ENCODE results near the gene GRN. TPM values are rescaled to one million over a fixed set of nuclear protein-coding genes. Genes with fewer than 3 reads are reported as not detected.

Gene GRN
- total RNA-seq, 6 donors from 2014 or later = 439 to 1,887 (median 1,220) TPM

DNA sequence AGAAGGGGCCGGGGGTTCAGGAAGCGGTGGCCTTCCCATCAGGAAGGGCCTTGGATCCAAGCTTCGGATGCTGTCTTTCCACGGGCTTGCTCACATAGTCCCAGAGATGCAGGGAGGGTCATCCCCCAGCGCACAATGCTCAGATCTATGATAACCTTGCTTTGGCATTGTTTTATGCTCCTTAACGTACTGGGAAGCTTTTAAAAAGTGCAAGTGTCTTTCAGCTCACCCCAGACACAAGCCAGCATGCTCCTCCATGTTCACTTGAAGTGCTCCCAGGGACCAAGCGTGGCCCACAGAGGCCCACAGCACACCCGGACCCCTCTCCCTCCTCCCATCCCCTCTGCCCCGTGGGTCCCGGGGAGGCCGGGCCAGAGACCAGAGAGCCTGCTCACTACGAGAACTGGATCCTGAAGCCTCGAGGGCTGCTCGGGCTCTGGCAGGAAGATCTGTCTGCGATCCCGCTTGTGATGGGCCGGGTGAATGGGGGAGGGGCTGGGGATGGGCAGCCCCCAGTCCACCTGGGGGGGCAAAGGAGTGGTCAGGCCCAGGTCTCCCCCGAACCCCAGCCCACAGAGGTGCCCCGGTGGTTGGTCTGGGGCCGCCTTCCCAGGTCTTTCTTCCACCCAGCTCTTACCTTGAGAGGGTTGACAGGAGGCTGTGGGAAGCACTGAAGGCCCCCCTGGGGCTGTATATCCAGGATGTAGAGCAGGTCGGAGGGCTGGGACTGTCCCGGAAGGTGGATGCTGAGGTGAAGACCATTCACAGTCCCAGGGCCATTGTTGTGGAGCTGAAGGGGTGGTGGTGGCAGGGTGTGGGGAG lies 30.3 kb downstream of the GRN start:
- Histone ChIP-seq H3K27me3 (no peaks in the 10 kb centered on the region), H3K4me1 (peaks cover 2 to 22% (median 10%) of the 10 kb centered on the region in 4 donors), H3K4me3 (no peak overlapping the region), H3K27ac (no peak overlapping the region), H3K36me3 (no peaks in the 10 kb centered on the region), H3K9me3 (no peaks in the 10 kb centered on the region)
- peak in 1 of 2 donors; percentile 50 for DNase-seq
- TF ChIP-seq EP300 (IDR thresholded peaks at IDR 0.05) = no peak
- no peak for TF ChIP-seq POLR2AphosphoS5 (IDR thresholded peaks at IDR 0.05)
- no peak for TF ChIP-seq POLR2A (IDR thresholded peaks at IDR 0.05)
- TF ChIP-seq, protein P1, sequence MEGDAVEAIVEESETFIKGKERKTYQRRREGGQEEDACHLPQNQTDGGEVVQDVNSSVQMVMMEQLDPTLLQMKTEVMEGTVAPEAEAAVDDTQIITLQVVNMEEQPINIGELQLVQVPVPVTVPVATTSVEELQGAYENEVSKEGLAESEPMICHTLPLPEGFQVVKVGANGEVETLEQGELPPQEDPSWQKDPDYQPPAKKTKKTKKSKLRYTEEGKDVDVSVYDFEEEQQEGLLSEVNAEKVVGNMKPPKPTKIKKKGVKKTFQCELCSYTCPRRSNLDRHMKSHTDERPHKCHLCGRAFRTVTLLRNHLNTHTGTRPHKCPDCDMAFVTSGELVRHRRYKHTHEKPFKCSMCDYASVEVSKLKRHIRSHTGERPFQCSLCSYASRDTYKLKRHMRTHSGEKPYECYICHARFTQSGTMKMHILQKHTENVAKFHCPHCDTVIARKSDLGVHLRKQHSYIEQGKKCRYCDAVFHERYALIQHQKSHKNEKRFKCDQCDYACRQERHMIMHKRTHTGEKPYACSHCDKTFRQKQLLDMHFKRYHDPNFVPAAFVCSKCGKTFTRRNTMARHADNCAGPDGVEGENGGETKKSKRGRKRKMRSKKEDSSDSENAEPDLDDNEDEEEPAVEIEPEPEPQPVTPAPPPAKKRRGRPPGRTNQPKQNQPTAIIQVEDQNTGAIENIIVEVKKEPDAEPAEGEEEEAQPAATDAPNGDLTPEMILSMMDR (IDR thresholded peaks at IDR 0.05) = no peak
- 19 to 59% methylated on average over 6 to 20 of the region's 22 CpGs for WGBS, 2 donors
- ATAC-seq (ENCODE audit: low FRiP score in 2 of 2) = peak in 1 of 2 donors; percentile 14

DNA sequence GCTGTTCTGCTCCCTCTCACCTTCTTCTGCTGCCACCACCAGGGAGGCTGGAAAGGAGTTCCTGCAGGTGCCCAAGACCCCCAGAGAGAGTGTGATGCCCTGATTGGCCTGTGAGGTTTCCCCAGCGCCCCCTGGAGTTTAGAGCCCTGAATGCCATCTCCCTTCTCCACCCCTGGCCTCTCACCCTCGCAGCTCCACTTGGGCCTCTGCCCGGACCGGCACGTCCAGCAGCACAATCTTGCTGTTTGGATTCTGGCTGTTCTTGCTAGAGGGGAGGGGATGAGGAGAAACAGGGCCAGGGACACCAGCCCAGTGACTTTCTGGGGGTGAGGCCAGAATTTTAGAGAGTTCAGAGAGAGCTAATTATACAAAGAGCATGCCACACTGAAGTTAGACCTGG lies 31.0 kb downstream of the GRN start:
- Histone ChIP-seq H3K9me3 (no peaks in the 10 kb centered on the region), H3K27ac (no peak overlapping the region), H3K27me3 (no peaks in the 10 kb centered on the region), H3K4me1 (peaks cover 2 to 22% (median 10%) of the 10 kb centered on the region in 4 donors), H3K4me3 (no peak overlapping the region), H3K36me3 (no peaks in the 10 kb centered on the region)
- TF ChIP-seq, protein P1 (IDR thresholded peaks at IDR 0.05) = peak in 4 of 6 experiments; percentile 9 to 32 (median 20)
- no peak for TF ChIP-seq POLR2AphosphoS5 (IDR thresholded peaks at IDR 0.05)
- ATAC-seq (ENCODE audit: low FRiP score in 2 of 2) (peak; percentile 27 to 34), DNase-seq (peak in 1 of 2 donors; percentile 76)
- 26% methylated on average over 4 to 5 of the region's 5 CpGs for WGBS, 2 donors

DNA sequence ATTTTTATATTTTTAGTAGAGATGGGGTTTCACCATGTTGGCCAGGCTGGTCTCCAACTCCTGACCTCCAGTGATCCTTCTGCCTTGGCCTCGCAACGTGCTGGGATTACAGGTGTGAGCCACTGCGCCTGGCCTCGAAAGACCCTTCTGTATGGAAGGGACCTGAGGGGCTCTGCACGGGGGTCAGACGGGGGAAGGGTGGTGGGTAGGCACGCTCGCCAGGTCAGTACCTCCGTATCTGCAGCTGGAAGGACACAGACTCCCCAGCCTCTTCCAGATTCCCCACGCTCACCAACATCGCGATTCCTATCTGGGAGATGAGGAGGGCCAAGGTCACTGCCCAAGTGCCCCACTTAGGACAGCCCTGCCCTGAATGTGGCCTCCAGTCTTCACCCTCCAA lies 31.7 kb downstream of the GRN start:
- Histone ChIP-seq H3K4me3 (no peak overlapping the region), H3K36me3 (no peaks in the 10 kb centered on the region), H3K27ac (no peak overlapping the region), H3K9me3 (no peaks in the 10 kb centered on the region), H3K27me3 (no peaks in the 10 kb centered on the region), H3K4me1 (peaks cover 2 to 22% (median 10%) of the 10 kb centered on the region in 4 donors)
- no peak for TF ChIP-seq POLR2A (IDR thresholded peaks at IDR 0.05)
- no peak for DNase-seq
- ATAC-seq (ENCODE audit: low FRiP score in 2 of 2) = no peak
- 90 to 94% methylated on average over 12 of the region's 12 CpGs for WGBS, 2 donors

DNA sequence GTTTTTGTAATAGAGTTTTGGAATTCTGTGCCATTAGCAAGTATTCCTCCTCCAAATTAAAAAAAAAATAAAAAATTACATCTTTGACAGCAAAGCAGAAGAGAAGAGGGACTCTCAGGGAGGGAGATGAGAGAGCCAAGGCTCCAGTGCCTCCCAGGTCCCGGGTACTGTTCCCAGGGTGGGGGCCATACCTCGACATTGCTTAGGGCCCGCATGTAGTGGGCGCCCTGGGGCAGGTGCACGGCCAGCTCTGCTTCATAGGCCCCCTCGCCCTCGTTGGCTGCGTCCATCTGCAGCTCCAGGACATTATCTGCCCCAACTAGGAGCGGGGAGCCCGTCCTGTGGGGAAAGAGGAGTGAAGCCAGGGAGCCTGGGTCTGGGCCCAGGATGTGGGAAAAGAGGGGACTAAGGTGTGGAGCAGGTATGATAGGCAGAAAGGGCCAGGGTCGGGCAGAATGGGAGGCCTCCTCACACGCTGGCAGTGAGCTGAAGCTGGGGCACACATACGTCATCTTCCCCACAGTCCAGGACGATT lies 33.1 kb downstream of the GRN start:
- Histone ChIP-seq H3K4me3 (no peak overlapping the region), H3K4me1 (peaks cover 2 to 22% (median 10%) of the 10 kb centered on the region in 4 donors), H3K36me3 (no peaks in the 10 kb centered on the region), H3K9me3 (no peaks in the 10 kb centered on the region), H3K27me3 (no peaks in the 10 kb centered on the region), H3K27ac (no peak overlapping the region)
- DNase-seq = no peak
- ATAC-seq (ENCODE audit: low FRiP score in 2 of 2) = no peak
- TF ChIP-seq, protein P1 (IDR thresholded peaks at IDR 0.05) = no peak
- no peak for TF ChIP-seq POLR2A (IDR thresholded peaks at IDR 0.05)
- no peak for TF ChIP-seq POLR2AphosphoS5 (IDR thresholded peaks at IDR 0.05)
- no peak for TF ChIP-seq EP300 (IDR thresholded peaks at IDR 0.05)
- 89% methylated on average over 14 of the region's 14 CpGs for WGBS, 2 donors

DNA sequence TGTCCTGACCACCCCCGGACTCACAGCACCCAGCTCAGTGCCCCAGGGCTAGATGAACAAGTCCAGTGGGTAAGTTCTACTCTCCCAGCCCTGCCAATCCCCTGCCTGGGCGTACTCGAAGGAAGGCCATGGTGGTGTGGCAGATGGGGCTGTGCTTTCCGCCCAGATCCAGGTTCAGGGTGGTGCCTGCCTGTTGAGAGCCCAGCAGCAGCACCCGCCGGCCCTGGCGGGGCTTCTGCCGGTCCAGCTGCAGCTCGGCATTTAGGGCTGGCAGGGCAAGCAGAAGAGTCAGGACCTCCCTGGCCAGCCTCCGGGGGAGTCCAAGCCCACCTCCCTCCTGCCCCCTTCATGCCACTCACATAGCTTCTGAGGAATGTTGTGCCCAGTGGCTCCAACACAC lies 34.8 kb downstream of the GRN start:
- 98% methylated on average over 7 of the region's 10 CpGs; no CpG with 5 or more reads in 1 of the 2 donors for WGBS, 2 donors
- peak in 1 of 2 donors; percentile 58 for DNase-seq
- no peaks in the 10 kb centered on the region for H3K9me3 ChIP-seq
- H3K27ac ChIP-seq = no peak overlapping the region
- no peaks in the 10 kb centered on the region for H3K36me3 ChIP-seq
- TF ChIP-seq POLR2A (IDR thresholded peaks at IDR 0.05) (no peak), POLR2AphosphoS5 (IDR thresholded peaks at IDR 0.05) (no peak), EP300 (IDR thresholded peaks at IDR 0.05) (no peak)
- TF ChIP-seq, protein P1 (IDR thresholded peaks at IDR 0.05) = no peak
- ATAC-seq (ENCODE audit: low FRiP score in 2 of 2) = no peak
- peaks cover 0 to 5% (median 2%) of the 10 kb centered on the region in 4 donors for H3K27me3 ChIP-seq
- H3K4me3 ChIP-seq = no peak overlapping the region
- peaks cover 4 to 23% (median 8%) of the 10 kb centered on the region in 4 donors for H3K4me1 ChIP-seq
